Measurements from ENCODE around the gene RSKR. TPM values are rescaled to one million over a fixed set of nuclear protein-coding genes. Genes with fewer than 3 reads are reported as not detected.

The RSKR gene
- total and polyA plus RNA-seq, 9 of the 15 experiments (the other 6 are each of a cell fraction or from before 2014, with no cell fraction given), result 1.4 to 42.3 (median 16.2) TPM

- no peak for TF ChIP-seq ZBTB40 (IDR thresholded peaks at IDR 0.05)
- no peak for TF ChIP-seq ZBTB40 (CRISPR knock-in tag; IDR thresholded peaks at IDR 0.05)
- TF ChIP-seq ZBTB1 (CRISPR knock-in tag; IDR thresholded peaks at IDR 0.05; ENCODE audit: borderline replicate concordance, low read depth), result no peak
- no peak for TF ChIP-seq PKNOX1 (IDR thresholded peaks at IDR 0.05)
- TF ChIP-seq RBM14 (IDR thresholded peaks at IDR 0.05; ENCODE audit: borderline replicate concordance, insufficient read depth, low read depth, low read length), result no peak
- no peak for TF ChIP-seq CEBPZ (IDR thresholded peaks at IDR 0.05; ENCODE audit: borderline replicate concordance, low read depth, low read length)
- no peak for TF ChIP-seq ZKSCAN1 (IDR thresholded peaks at IDR 0.05; ENCODE audit: low read depth, low read length)
These were observed 40.5 kb downstream of the RSKR start (continued) for GRCh38 chr17:28573521-28573920.

Measured in K562 (cell line).